GM10266 (cell line): ENCODE results near the gene CNPY3.
"Not testable (repeated sequence)": the region's sequence is repeated elsewhere in the genome, so short reads cannot be mapped to it uniquely, and the experiment has no call there.

ENCODE experiments used
- DNase-seq: peaks from one replicate; pipeline ENCODE4 v3.0.0; 2012; ENCODE audit errors: extremely low spot score
- TF ChIP-seq, protein P1 (sequence below): IDR thresholded peaks from 2 replicates; pipeline ENCODE4 v1.5.1; 2012; ENCODE audit warnings: mild to moderate bottlenecking, low read depth; ENCODE audit not compliant: control insufficient read depth, insufficient read depth; ENCODE audit errors: missing control alignments

CNPY3 gene

GRCh38 chr6:42938987-42939809, 9.9 kb downstream of the CNPY3 start:
- TF ChIP-seq, protein P1, sequence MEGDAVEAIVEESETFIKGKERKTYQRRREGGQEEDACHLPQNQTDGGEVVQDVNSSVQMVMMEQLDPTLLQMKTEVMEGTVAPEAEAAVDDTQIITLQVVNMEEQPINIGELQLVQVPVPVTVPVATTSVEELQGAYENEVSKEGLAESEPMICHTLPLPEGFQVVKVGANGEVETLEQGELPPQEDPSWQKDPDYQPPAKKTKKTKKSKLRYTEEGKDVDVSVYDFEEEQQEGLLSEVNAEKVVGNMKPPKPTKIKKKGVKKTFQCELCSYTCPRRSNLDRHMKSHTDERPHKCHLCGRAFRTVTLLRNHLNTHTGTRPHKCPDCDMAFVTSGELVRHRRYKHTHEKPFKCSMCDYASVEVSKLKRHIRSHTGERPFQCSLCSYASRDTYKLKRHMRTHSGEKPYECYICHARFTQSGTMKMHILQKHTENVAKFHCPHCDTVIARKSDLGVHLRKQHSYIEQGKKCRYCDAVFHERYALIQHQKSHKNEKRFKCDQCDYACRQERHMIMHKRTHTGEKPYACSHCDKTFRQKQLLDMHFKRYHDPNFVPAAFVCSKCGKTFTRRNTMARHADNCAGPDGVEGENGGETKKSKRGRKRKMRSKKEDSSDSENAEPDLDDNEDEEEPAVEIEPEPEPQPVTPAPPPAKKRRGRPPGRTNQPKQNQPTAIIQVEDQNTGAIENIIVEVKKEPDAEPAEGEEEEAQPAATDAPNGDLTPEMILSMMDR: no peak
- no peak for DNase-seq

GRCh38 chr6:42939810-42940167, 10.5 kb downstream of the CNPY3 start:
- TF ChIP-seq, protein P1: no peak
- DNase-seq: no peak

- DNase-seq: no peak
- TF ChIP-seq, protein P1: no peak
These were observed 11.3 kb downstream of the CNPY3 start for GRCh38 chr6:42940493-42941045.

- not testable (repeated sequence) for DNase-seq
These were observed 12.1 kb downstream of the CNPY3 start for GRCh38 chr6:42941356-42941755.

GRCh38 chr6:42942444-42942843, 13.2 kb downstream of the CNPY3 start:
- TF ChIP-seq, protein P1: no peak
- no peak for DNase-seq

- TF ChIP-seq, protein P1: no peak
- no peak for DNase-seq
These were observed 18.7 kb downstream of the CNPY3 start for GRCh38 chr6:42947950-42948349.

GRCh38 chr6:42952389-42952788, 23.1 kb downstream of the CNPY3 start:
- no peak for DNase-seq
- TF ChIP-seq, protein P1: no peak

- not testable (repeated sequence) for DNase-seq
These were observed 25.1 kb downstream of the CNPY3 start for GRCh38 chr6:42954405-42954804.
